Endodermal cell (in vitro differentiated cells): ENCODE measurements around the gene TFF1. TPM values are rescaled to one million over a fixed set of nuclear protein-coding genes. Genes with fewer than 3 reads are reported as not detected.

Experiments used
- DNase-seq: peaks from one replicate; pipeline ENCODE4 v3.0.0-alpha.2; 2017
- H3K27ac ChIP-seq: 2 replicates; pipeline ENCODE4 v1.5.1; 2013; ENCODE audit warnings: mild to moderate bottlenecking, low read depth, low read length, moderate library complexity
- H3K27me3 ChIP-seq: 2 replicates; pipeline ENCODE4 v1.6.1; 2013; ENCODE audit warnings: mild to moderate bottlenecking, low read length, moderate library complexity; ENCODE audit not compliant: insufficient read depth, control insufficient read depth, poor library complexity, severe bottlenecking
- H3K36me3 ChIP-seq: 2 replicates; pipeline ENCODE4 v1.7.0; 2013; ENCODE audit warnings: mild to moderate bottlenecking, low read length, moderate library complexity; ENCODE audit not compliant: control insufficient read depth, insufficient read depth
- H3K4me1 ChIP-seq: one replicate; pipeline ENCODE4 v1.7.0; 2013; ENCODE audit warnings: low read length; ENCODE audit not compliant: control insufficient read depth, insufficient read depth
- H3K4me3 ChIP-seq: 2 replicates; pipeline ENCODE4 v1.5.1; 2013; ENCODE audit warnings: mild to moderate bottlenecking, low read length, moderate library complexity
- H3K9ac ChIP-seq: 2 replicates; pipeline ENCODE4 v1.6.1; 2013; ENCODE audit warnings: mild to moderate bottlenecking, low read length, moderate library complexity; ENCODE audit not compliant: poor library complexity, severe bottlenecking; ENCODE audit errors: extremely low read depth
- H3K9me3 ChIP-seq: 2 replicates; pipeline ENCODE4 v1.6.1; 2013; ENCODE audit warnings: mild to moderate bottlenecking, low read length, moderate library complexity; ENCODE audit not compliant: control insufficient read depth
- H3K27ac Mint-ChIP-seq: 2 replicates; pipeline ENCODE4 v1.8.0; 2020; ENCODE audit warnings: mixed read lengths
- H3K27me3 Mint-ChIP-seq: 2 replicates; pipeline ENCODE4 v1.8.0; 2021; ENCODE audit warnings: mild to moderate bottlenecking, mixed read lengths; ENCODE audit not compliant: insufficient read depth
- H3K36me3 Mint-ChIP-seq: 2 replicates; pipeline ENCODE4 v1.8.0; 2020; ENCODE audit warnings: low read depth, mixed read lengths
- H3K4me1 Mint-ChIP-seq: 2 replicates; pipeline ENCODE4 v1.8.0; 2020; ENCODE audit warnings: mixed read lengths
- H3K4me3 Mint-ChIP-seq: 2 replicates; pipeline ENCODE4 v1.8.0; 2020; ENCODE audit warnings: mild to moderate bottlenecking, moderate library complexity, mixed read lengths
- H3K9me3 Mint-ChIP-seq: 2 replicates; pipeline ENCODE4 v1.8.0; 2020; ENCODE audit warnings: mild to moderate bottlenecking, mixed read lengths
- WGBS, 2 experiments: methylation state at CpG; one replicate each; pipeline versions ENCODE4 v1.1.5 to v1.1.7; 2013; ENCODE audit warnings: missing lambda C conversion rate in 2 of 2, mixed read lengths in 1 of 2; ENCODE audit not compliant: insufficient coverage in 1 of 2, insufficient read length in 1 of 2; 5-methylcytosine and 5-hydroxymethylcytosine counted together
- total RNA-seq, 2 donors: library from RNA; stranded (reverse); fragmentation: NEBNext Ultra II Directional in 1 of 2; extraction: Animal tissue kit (Norgen Biotek cat#: 25700) in 1 of 2; gene quantifications; 2 replicates in 1 of 2; 3 replicates in 1 of 2; pipeline ENCODE4 v1.2.1, GENCODE V29; 2021
- TF ChIP-seq, protein P1 (sequence below): fragments of 200-600 bp; sonication (generic); conservative IDR thresholded peaks from 2 replicates; pipeline ENCODE4 v1.5.0; 2021; ENCODE audit warnings: antibody characterized with exemption, mild to moderate bottlenecking

Gene TFF1
- total RNA-seq, 2 donors from 2014 or later: 1.6 to 3.7 TPM

DNA sequence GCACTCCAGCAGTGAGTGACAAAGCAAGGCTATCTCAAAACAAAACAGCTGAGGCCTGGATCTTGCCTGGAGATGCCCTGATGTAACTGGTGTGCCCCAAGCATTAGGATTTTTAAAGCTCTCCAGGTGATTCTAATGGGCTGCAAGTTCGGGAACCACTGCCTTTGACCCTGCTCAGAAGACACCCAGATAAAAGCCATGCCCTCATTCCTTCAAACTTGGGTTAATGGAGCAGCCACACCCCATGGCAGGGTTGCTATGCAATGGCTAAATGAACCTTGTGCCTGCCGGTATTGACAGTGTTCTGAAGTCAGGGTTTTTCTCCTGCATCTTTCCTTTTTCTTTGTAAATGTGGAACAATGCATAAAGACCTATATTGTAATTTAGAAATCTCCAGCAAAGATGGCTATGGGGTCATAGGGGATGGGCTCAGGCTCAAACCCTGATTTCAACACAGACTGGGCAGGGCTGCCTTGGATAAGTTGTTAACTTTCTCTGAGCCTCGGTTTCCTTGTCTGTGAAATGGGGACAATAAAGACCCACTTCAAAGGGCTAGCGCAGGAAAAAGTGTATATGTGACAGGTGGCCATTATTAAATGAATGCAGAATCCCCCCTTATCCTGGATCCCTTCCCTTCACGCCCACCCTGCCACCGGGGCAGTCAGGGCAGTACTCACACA lies 51.6 kb downstream of the TFF1 start:
- H3K4me3 Mint-ChIP-seq: no peak overlapping the region
- TF ChIP-seq, protein P1, sequence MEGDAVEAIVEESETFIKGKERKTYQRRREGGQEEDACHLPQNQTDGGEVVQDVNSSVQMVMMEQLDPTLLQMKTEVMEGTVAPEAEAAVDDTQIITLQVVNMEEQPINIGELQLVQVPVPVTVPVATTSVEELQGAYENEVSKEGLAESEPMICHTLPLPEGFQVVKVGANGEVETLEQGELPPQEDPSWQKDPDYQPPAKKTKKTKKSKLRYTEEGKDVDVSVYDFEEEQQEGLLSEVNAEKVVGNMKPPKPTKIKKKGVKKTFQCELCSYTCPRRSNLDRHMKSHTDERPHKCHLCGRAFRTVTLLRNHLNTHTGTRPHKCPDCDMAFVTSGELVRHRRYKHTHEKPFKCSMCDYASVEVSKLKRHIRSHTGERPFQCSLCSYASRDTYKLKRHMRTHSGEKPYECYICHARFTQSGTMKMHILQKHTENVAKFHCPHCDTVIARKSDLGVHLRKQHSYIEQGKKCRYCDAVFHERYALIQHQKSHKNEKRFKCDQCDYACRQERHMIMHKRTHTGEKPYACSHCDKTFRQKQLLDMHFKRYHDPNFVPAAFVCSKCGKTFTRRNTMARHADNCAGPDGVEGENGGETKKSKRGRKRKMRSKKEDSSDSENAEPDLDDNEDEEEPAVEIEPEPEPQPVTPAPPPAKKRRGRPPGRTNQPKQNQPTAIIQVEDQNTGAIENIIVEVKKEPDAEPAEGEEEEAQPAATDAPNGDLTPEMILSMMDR: no peak
- no peaks in the 10 kb centered on the region for H3K36me3 Mint-ChIP-seq
- Histone ChIP-seq H3K27ac (no peak overlapping the region), H3K4me1 (peaks cover 13% of the 10 kb centered on the region), H3K27me3 (peaks cover 7% of the 10 kb centered on the region), H3K9ac (no peak overlapping the region), H3K9me3 (no peaks in the 10 kb centered on the region), H3K4me3 (no peak overlapping the region), H3K36me3 (no peaks in the 10 kb centered on the region)
- H3K27me3 Mint-ChIP-seq: peaks cover 5% of the 10 kb centered on the region
- H3K4me1 Mint-ChIP-seq: peaks cover 30% of the 10 kb centered on the region
- no peaks in the 10 kb centered on the region for H3K9me3 Mint-ChIP-seq
- DNase-seq: no peak
- no peak overlapping the region for H3K27ac Mint-ChIP-seq
- WGBS, 2 experiments: 90 to 93% methylated on average over 3 to 6 of the region's 6 CpGs

DNA sequence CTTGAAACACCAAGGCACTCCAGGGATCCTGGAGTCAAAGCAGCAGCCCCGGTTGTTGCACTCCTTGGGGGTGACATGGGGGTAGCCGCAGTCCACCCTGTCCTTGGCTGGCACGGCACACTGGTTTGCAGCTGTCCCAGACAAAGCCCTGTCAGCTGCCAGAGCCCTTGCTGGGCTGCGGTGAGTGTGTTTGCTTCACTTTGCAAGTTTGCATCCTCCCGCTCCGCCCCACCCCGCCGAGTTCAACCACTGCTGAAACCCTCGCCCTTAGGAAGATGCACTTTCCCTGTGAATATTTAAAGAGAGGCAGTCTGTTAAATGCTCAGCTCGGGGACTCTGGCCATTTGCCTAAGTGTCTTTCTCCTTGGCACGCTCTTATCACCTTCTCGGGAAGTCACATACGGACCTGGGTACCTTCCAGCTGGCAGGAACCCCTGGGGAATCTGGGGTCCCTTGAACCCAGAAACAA lies 52.8 kb downstream of the TFF1 start:
- H3K9me3 ChIP-seq: no peaks in the 10 kb centered on the region
- Mint-ChIP-seq H3K4me1 (peaks cover 33% of the 10 kb centered on the region), H3K27me3 (peaks cover 5% of the 10 kb centered on the region), H3K36me3 (no peaks in the 10 kb centered on the region), H3K9me3 (no peaks in the 10 kb centered on the region), H3K27ac (no peak overlapping the region), H3K4me3 (no peak overlapping the region)
- DNase-seq: peak; percentile 86
- no peak overlapping the region for H3K9ac ChIP-seq
- no peak overlapping the region for H3K27ac ChIP-seq
- peaks cover 7% of the 10 kb centered on the region for H3K27me3 ChIP-seq
- TF ChIP-seq, protein P1: no peak
- H3K4me3 ChIP-seq: no peak overlapping the region
- WGBS, 2 experiments: 36 to 49% methylated on average over 11 to 13 of the region's 13 CpGs
- H3K4me1 ChIP-seq: peaks cover 13% of the 10 kb centered on the region
- H3K36me3 ChIP-seq: no peaks in the 10 kb centered on the region

DNA sequence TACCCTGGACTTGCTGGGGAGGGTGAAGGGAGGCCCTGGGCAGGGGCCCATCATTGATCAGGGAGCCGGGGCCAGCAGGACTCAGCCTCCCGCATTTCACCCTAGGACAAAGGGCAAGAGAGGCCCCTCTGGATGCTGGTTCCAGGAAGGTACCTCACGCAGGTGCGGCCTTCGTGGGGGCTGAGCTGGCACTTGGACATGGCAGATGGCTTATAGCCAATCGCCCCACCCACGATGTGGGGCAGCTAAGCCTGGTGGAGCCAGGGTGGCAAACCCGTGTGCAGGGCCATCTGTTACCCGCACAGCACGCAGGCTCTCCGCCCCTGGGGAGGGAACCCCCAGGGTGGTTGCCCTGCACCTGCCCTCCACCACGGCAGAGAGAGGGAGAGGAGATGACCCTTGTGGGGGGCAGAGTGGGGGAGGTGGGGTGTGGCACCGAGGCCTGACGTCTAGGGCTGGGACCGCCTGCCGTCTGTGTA lies 53.7 kb downstream of the TFF1 start:
- H3K9ac ChIP-seq: no peak overlapping the region
- Mint-ChIP-seq H3K36me3 (no peaks in the 10 kb centered on the region), H3K27me3 (peaks cover 5% of the 10 kb centered on the region), H3K4me3 (no peak overlapping the region), H3K4me1 (peaks cover 31% of the 10 kb centered on the region), H3K9me3 (no peaks in the 10 kb centered on the region), H3K27ac (no peak overlapping the region)
- peaks cover 7% of the 10 kb centered on the region for H3K27me3 ChIP-seq
- H3K4me3 ChIP-seq: no peak overlapping the region
- no peak overlapping the region for H3K27ac ChIP-seq
- H3K36me3 ChIP-seq: no peaks in the 10 kb centered on the region
- TF ChIP-seq, protein P1: no peak
- H3K9me3 ChIP-seq: no peaks in the 10 kb centered on the region
- peaks cover 11% of the 10 kb centered on the region for H3K4me1 ChIP-seq
- no peak for DNase-seq
- WGBS, 2 experiments: 87 to 95% methylated on average over 12 to 16 of the region's 16 CpGs

Other genes starting within 250 kb of the TFF1 start
- 1 to 10 TPM; 1.6 to 5.4 TPM for gene ABCG1, start 147.4 kb downstream of the TFF1 start, total RNA-seq
- 1 to 10 TPM in 1 of 2 donors, not detected in 1; 5.5 TPM for gene TFF3, start 51.1 kb downstream of the TFF1 start, total RNA-seq
- not detected for gene TFF2, start 15.5 kb downstream of the TFF1 start, total RNA-seq
- gene TMPRSS3, start 29.5 kb upstream of the TFF1 start, total RNA-seq: not detected
- gene UBASH3A, start 37.4 kb upstream of the TFF1 start, total RNA-seq: not detected
- gene RSPH1, start 129.7 kb upstream of the TFF1 start, total RNA-seq: 1 to 10 TPM; 1.8 to 2.2 TPM
- gene SLC37A1, start 147.3 kb upstream of the TFF1 start, total RNA-seq: 10 to 100 TPM; 22.7 to 47.0 TPM